RKO (cell line): ENCODE data around the gene MARCHF9.

ENCODE experiments used
- DNase-seq: peaks from one replicate; pipeline ENCODE4 v3.0.0-alpha.2; 2016; ENCODE audit warnings: low spot score

Gene MARCHF9

DNA sequence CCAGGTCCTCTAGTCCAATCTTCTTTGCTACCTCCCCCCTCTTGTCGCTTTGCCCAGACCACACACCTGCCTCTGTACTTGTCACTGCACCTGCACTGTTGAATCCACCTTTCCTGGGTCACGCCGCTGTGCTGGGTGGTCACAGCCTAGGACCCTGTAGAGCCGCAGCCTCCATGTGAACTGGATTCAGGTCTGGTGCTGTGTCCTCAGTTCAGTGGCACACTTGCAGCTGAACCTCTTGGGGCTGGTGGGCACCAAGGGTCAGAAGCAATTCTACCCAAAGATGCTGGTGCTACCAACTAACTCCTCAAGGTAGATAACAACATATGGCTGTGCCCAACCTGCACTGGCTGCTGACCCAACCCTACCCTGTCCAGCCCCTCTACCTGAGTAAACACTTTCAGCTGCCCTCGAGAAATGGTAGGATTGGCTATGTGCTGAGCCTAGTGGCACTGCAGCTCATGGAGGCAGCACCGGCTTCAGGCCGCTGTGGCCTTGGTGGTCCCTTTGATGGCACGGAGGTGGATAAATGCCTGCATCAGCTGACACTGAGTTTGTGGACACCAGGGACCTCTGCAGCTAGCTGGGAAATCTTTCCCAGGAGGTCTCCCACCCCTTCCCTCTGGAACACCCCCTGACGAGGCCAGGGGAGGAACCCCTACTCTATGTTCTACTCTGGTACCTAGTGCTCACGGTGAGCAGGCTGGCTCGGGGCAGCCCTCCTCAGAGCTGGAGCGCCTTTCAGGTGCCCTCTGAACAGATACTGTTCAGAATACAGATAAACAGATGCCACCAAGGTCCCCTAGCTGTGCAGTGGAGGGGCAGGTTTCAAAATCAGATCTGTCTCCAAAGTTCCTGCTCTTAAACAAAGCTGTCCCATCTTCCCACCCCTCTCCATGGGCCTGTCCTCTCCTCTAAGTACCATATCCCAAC, 30.6 kb upstream of the MARCHF9 start:
- no peak for DNase-seq

DNA sequence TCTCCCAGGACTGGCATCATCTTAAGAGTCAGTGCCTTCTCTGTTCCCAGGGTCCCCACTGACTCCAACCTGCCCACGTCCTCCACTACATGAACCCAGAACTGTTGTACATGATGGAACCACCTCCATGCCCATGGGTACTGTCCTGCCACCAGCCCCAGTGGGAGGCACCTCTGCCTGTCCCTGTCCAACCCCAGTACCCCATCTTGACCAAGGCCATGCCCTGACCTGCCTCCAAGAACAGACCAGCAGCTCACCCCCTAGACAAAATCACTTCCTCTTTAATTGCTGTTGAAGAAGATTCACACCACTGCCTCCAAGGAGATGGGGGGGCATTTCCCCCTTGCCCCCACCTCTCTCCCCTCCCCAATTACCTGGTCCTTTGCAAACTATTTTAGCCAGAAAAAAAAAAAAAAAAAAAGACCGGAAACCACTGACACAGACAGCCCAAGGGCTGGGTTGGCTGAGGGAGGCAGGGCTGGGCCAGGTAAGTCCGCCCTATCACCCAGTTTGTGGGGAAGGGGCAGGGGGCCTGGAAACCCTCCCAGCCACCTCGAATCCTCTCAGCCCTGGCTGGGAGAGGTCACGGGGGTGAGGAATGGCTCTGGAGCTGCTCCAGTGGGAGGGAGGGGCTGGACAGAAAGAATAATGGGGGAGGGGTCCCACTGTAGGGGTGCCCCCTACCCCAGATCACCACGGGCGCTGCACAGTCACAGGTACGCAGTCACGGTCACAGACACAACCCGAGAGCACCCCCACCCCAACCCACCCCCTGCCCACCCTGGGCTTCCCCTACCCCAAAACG, 29.8 kb upstream of the MARCHF9 start:
- no peak for DNase-seq

DNA sequence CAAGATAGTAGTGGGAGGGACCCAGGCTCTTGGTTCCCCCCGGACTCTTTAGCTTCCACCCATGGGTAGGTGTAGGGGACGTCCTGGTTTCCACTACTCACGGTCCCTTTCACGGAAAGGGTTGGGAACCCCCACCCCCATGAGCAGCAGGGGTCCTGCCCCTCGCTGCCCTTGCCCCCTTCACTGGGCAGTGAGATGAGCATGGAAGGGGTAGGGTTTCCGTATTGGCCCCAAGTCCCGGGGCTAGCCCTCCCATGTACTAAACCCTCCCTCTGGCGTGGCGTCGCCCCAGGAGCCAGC, 29.1 kb upstream of the MARCHF9 start:
- no peak for DNase-seq

DNA sequence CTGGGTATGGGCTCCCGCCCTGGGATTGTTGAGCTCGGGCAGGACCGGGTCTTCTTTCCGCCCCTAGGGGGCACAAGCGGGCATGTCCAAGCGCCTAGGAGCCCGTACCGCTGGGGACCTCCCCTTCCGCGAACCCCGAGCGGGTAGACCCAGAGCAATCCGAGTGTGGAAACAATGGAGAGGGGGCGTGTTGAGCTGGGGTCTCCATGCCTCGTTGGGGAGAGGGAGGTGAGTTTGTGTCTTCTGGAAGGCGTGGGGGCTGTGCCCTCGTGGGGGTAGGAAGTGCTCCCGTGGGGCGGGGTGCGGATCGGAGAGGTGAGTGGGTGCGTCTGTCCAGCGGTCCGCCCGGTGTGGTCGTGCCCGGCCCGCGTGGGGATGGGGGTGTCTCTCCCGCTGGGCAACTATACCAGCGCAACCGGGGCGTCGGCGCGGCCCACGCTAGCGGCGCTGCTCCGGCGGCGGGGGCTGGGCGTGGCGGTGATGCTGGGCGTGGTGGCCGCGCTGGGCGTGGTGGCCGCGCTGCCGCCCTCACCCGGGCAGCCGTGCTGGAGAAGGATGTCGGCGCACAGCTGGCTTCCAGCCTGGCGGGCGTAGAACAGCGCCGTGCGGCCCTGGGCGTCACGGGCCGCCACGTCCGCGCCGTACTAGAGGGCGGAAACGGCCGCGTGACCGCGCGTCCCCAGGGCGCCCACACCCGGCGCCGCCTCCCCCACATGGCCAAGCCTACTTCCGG, 28.6 kb upstream of the MARCHF9 start:
- peak; percentile 93 for DNase-seq

DNA sequence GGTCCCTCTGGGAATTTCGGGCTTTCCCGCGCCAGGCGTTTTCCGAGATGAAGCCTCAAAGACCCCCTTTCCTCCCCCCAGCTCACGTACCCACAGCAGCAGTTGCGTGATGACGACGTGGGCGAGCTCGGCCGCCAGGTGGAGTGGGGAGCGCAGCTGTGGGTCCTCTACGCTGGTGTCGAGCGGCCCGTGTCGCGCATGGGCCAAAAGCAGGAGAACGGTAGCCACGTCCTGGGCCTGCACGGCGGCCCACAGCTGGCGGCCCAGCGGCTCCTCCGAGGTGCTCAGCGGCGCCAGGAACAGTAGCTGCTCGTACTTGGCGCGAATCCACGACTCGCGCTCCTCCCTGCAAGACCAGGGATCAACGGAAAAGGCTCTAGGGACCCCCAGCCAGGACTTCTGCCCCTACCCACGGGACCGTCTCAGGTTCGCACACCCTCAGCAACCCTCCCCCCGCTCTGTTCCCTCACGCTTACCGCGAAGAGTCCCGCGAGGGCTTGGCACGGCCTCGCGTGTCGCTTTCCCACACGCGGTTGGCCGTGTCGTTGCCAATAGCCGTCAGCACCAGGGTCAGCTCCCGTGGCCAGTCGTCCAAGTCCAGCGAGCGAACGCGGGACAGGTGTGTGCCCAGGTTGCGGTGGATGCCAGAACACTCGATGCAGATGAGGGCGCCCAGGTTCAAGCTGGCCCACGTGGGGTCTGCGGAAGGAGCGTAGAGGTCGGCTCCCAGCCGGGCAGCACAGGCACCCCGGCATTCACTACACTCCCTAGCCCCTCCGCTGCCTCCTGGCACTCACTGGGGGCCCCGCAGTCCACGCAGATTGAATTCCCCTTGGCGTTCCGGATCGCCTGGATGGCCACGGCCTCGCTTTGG, 27.8 kb upstream of the MARCHF9 start:
- no peak for DNase-seq

DNA sequence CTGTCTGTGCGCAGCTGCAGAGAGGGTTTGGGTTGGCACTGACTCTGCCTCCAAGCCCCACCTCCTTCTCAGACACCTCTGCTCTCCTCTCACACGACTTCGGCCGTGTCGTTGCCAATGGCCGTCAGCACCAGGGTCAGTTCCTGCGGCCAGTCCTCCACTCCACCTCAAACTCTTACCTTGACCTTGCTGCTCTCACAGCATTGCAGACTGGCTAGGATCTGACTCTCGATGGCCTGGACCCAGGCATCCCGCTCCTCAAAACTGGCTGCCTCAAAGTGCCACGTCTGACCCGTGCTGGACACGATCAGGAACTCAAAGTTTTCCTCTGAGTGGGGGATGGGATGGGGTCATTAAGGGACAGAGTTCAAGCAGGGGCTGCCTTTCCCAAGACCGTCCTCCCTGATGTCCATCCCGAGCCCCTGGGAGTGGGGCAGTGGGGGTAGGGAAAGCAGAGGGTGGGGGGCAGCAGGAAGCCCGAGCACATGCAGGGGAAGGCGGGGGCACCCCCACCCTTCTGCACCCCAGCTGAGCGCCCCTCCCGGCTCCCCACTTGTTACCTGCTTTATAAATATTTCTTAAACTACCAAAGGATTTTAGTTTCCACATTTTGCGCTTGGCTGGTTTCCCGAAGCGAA, 27.0 kb upstream of the MARCHF9 start:
- no peak for DNase-seq

DNA sequence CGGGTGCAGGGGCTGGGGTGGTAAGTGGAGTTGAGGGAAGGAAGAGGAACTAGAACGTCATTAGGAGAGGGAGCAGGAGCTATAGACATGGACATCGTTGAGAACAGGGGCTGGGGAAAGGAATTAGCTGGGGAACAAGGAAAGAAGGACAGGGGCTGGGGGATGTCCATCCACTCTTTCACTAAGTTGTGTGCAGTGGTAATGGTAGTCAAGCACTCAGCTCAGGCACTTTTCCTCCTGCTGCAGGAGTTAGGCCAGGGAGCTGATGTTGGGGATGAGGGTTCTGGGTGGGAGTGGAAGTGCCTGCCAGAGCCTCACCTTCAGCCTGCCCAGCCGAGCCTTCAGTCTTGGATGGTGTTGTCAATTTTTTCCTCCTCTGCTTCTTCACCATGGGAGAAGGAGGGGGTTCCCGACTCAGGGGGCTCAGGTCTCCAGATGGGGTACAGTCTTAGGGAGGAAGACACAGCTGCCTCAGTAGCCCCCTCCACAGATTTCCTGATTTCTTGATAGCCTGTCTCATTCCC, 25.5 kb upstream of the MARCHF9 start:
- no peak for DNase-seq

DNA sequence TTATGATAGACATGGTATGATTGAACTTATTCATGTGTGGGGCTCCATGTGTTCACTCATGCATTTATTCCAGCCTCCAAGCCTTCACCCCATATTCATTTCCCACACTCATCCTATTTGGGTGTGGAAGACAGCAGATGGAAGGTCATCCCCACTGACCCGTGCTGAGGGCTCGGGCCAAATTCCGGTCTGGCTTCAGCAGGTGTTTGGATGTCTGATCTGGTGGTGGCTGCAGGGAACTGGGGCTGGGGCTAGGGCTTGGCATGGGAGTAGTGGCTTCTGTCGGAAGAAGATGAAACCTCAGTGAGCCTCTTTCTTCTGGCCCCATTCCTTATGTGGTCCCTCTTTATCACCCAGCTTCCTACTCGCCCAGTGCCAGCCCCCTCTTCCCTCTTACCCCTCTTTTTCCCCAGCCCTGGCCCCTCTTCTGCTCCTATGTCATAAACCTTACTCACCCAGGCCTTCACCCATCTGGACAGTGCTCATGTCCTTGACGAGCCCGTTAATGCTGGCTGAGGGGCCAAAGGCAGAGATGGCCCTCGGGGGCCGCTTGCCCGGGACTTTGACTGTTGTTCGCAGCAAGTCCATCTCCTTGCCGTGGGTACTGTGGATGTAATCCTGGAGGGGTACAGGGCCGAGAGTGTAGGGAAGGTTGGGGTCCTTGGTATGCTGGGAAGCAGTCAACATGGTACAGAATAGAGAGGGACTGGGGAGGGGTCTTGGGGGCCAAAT, 24.4 kb upstream of the MARCHF9 start:
- DNase-seq = no peak

DNA sequence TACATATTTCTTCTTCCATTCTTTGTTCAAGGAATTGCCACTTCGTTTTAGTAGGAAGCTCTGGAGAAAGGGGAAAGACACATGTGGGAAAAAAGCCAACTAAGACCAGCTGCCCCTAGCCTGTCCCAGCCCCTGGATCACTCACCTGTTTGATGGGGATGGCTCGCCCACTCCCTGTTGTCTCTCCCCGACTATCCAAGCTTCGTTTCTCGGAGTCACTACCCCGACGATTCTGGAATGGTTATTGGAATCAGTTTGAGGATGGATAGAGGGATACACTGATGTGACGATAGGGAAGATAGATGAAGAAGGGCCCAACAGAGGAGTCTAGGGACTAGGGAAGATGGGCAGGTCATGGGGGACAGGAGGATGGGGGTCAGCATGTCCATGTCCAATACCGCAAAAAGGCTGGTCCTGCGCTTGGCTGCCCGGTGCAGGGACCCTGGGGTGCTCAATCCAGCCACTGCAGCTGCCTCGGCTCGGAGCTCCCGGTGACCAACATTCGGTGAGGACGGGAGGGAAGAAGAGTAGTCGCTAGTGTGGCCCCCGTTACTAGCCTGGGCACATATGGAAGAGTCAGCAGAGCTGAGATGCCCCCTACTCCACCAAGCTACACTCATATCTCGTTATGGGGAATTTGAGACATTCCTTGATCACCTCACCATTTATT, 23.4 kb upstream of the MARCHF9 start:
- DNase-seq = no peak

DNA sequence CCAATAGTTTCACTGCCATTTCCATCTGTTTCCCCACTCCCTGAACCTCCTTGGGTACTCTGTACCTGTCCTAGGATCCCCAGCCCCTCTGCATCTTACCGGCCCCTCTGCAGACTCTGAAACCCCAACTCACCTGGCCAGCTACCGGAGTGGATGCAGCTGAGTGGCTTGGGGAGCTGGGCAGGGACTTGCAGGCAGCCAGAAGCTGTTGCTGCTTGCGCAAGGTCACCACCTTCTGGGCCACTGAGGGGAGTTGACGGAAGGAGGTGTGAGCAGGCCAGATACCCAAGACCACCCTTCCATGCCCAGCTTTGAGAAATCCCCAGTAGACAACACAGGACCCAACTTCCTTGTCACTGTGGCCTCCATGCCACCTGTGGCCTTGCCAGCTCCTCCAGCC, 22.6 kb upstream of the MARCHF9 start:
- no peak for DNase-seq

DNA sequence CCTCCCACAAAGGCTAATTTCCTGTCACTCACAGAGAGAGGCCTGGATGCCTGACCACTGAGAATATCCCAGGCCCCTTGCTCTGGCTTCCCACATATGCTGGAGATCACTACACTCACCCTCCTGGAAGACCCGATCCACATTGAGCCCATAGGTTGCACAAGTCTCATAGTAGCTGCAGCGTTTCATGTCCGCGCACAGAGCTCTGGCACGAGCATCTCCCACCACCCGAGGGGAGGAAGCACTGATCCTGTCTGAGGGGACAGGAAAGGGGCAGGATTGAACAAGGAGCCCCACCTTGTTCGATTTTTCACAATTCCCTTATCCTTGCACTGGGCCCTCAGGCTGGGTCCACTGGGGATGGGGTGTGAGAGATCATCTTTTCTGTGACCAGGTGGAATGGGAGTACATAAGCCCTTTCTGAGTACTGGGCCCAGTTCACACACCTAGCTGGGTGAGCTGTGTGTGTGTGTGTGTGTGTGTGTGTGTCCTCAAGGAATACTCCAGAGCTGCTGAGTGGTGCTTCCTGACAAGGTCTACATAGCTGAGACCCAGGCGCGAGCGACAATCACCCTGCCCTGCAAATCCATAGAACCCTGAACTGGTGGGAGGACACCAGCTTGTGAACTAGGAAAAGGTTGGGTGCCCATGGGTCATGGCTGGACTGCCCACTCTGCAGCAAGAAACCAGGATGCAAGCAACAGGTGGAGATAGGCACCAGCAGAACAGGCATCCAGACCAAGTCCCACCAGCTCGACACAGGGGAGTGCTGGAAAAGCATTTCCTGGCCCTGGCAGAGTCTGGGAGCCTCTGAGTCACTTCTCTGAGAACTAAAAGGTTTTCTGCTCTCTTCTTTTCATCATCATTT, 21.9 kb upstream of the MARCHF9 start:
- no peak for DNase-seq

DNA sequence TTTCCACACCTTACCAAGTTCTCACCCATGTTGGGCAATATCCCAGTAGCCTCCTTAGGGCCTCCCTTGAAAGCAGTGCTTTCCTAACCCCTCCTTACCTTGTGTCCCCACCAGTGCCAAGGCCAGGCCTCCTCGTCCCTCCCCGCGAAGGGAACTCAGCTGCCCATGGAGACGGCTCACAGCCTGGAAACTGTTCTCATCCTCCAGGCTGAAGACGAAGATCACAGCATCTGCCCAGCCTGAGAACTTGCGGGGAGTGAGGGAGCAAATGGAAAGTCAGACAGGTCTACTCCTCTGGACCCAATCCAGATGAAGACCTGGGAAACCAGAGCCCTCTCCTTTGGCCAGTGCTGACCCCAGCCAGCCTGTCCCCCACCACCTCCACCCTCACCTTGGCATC, 21.0 kb upstream of the MARCHF9 start:
- no peak for DNase-seq

DNA sequence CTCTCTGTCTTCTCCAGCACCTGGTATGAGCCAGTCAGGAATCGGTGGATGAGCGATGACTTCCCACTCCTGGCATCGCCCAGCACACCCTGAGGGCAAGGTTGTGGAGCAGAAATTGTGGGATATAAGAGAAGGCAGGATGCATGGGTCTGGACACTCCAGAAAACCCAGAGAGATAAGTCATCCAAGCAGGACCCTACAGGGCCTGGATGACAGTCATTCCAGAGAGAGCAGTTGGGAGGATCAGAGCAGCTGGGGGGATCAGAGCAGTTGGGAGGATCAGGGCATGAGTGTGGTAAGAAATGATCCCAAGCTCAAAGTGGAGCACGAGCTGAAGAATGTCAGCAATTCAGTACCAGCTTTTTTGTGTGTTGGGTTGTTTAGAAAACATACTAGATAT, 20.3 kb upstream of the MARCHF9 start:
- DNase-seq = no peak

DNA sequence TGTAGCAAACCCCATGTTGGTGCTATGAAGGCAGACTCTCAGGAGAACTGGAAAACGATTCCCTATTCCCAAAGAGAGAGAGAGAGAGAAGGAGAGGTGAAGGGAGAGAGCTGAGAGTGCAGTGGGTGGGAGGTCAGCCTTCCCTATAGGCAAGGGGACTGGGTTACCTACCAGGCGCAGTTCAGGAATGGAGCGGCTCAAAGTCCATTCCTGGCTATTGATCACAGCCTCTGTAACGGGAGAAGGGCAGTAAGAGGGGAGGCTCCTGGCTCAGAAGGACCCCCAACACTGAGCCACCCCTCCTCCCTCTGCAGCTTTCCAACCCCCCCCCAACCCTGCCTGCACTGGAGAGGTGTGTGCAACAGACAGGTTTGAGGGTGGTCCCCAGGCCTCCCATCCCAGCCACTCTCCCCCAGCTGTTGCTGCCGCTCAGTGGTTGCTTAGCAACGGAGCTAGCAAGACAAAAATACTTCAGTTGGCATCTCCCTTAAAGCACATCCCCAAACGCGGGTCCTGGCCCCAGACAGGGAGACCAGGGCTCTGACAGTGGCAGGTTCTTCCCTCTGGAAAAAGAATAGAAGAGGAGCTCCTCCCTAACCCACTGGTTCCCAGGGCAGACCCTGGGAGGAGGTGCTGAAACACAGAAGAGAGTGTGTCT, 19.6 kb upstream of the MARCHF9 start:
- no peak for DNase-seq

DNA sequence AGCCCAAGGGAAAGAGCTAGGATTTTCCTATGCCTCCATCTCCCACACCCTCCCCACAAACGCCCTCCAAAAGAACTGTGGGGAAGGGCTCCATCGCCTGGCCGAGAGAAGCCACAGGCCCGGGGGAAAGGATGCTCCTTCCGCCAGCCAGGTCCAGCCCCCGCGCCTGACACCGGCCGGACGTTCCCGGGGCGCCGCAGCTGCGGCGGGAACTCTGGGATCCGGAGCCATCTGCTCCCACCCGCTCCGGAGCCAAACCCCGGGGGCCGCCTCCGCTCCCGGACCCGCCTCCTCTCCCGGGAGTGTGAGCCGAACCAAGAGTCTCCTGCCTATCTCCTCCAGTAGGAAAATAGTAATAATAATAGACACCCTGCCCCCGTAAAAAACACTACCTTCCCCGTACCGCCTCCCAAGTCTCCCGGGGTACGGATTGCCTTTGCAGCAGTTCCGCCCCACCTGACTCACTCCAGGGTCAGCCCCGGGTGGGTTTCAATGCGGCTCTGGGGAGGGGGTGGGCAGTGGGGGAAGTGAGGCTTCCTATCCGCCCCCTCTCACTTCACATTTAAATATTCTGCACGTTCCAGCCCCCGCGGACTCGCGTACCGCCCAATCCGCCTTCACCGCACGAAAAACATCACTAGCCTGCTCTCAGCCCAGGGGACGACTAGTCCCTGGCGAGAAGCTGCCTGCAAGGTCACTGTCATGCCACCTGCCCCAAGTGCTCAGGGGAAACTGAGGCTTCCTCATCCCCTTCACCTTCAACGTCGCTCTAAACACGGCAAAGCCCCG, 18.8 kb upstream of the MARCHF9 start:
- DNase-seq = peak; percentile 69

DNA sequence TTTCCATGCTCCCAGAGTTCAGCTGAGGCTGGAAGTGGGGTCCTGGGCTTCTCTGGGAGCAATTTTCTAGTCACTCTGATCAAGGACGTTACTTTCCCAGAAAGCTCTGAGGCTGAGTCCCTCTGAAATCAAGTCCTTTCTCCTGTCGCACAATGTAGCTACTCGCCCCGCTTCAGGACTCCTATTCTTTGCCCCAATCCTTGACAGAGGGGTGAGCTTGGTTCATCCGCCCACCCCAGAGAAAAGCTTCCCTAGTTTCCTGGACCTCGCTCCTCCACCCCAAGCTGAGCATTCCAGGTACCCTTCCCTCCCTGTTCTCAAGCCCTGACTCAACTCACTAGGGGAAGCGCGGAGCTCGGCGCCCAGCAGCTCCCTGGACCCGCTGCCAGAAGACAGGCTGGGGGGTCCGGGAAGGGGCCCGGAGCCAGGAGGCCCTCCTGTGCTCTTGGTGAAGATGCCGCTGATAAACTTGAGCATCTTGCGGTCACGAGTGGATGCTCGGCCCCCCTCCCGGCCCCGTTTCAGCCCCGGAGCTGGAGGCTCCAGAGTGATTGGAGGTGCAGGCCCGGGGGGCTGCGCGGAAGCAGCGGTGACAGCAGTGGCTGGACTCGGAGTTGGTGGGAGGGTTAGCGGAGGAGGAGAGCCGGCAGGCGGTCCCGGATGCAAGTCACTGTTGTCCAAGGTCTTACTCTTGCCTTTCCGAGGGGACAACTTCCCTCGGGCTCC, 18.0 kb upstream of the MARCHF9 start:
- DNase-seq = no peak
